K562 (cell line): ENCODE data around the gene AKR1C3. TPM values are rescaled to one million over a fixed set of nuclear protein-coding genes. Genes with fewer than 3 reads are reported as not detected.
"Not testable (repeated sequence)": the region's sequence is repeated elsewhere in the genome, so short reads cannot be mapped to it uniquely, and the experiment has no call there.

Experiments
- ATAC-seq: fragments of 200-7000 bp; cut with Tn5 transposase; 3 replicates; pipeline ENCODE4 v1.9.1; 2020; ENCODE audit warnings: moderate library complexity
- BruUV-seq: library from RNA; stranded (reverse); fragments of 400-500 nt; replicated peaks from 2 replicates; lab custom pipeline; 2021; lab: Mats Ljungman, UMichigan
- CTCF ChIA-PET: fragments of 300-600 bp; formaldehyde crosslinking; extraction: SDS; loops from one replicate; lab custom pipeline; 2021; ENCODE audit warnings: low intra/inter-chr PET ratio; lab: Yijun Ruan, JAX
- POLR2A ChIA-PET: fragments of 300-600, 350-650 bp; sonication (Branson Sonifier 250); formaldehyde crosslinking; extraction: SDS; loops from one replicate; lab custom pipeline; 2021; ENCODE audit warnings: antibody characterized with exemption, inconsistent platforms; lab: Yijun Ruan, JAX
- DNase-seq, 4 experiments: peaks; one replicate each; pipeline versions ENCODE4 v3.0.0 to v3.0.0-alpha.2; 2011 to 2018; ENCODE audit warnings: low spot score in 3 of 4, mixed read lengths in 3 of 4; ENCODE audit errors: extremely low read depth in 1 of 4
- FAIRE-seq: peaks from 2 replicates; lab custom pipeline; 2011; peaks lifted over from hg19 to GRCh38; lab: Jason Lieb, UNC
- H2AFZ ChIP-seq: 2 replicates; pipeline ENCODE4 v1.6.0; 2011; ENCODE audit warnings: low read depth, low read length, control low read depth, inconsistent platforms
- H3K27ac ChIP-seq: fragments of 200-600 bp; 3 replicates; pipeline ENCODE4 v1.8.0; 2011; ENCODE audit warnings: low read depth, mild to moderate bottlenecking, control low read depth, inconsistent platforms, low read length, moderate library complexity, mixed read lengths; ENCODE audit errors: extremely low read depth
- H3K27me3 ChIP-seq, 2 experiments: fragments of 300-600 bp in 1 of 2; 2 replicates in 1 of 2; 3 replicates in 1 of 2; pipeline versions ENCODE4 v1.6.0 to v1.8.0; 2011; ENCODE audit warnings: inconsistent platforms in 2 of 2, low read length in 2 of 2, mild to moderate bottlenecking in 1 of 2, mixed read lengths in 1 of 2, moderate library complexity in 1 of 2; ENCODE audit not compliant: control insufficient read depth in 2 of 2, insufficient read depth in 2 of 2
- H3K36me3 ChIP-seq: fragments of 300-600 bp; 3 replicates; pipeline ENCODE4 v1.8.0; 2011; ENCODE audit warnings: mild to moderate bottlenecking, low read length, inconsistent platforms; ENCODE audit not compliant: control insufficient read depth, insufficient read depth
- H3K4me1 ChIP-seq, 2 experiments: fragments of 200-600 bp in 1 of 2; replicated peaks in 1 of 2; 2 replicates in 1 of 2; 3 replicates in 1 of 2; pipeline versions ENCODE4 v1.5.1 to v1.8.0; 2011; ENCODE audit warnings: inconsistent platforms in 2 of 2, low read length in 2 of 2, mild to moderate bottlenecking in 1 of 2, mixed read lengths in 1 of 2, moderate library complexity in 1 of 2; ENCODE audit not compliant: control insufficient read depth in 2 of 2, insufficient read depth in 2 of 2
- H3K4me2 ChIP-seq: 2 replicates; pipeline ENCODE4 v1.6.1; 2011; ENCODE audit warnings: low read length, control low read depth, inconsistent platforms, mixed read lengths; ENCODE audit not compliant: insufficient read depth
- H3K4me3 ChIP-seq: fragments of 200-600 bp; sonication (generic), shearing (Covaris generic); 2 replicates; pipeline ENCODE4 v1.5.1; 2016; ENCODE audit warnings: control low read depth, inconsistent platforms
- H3K79me2 ChIP-seq: fragments of 200-600 bp; 3 replicates; pipeline ENCODE4 v1.8.0; 2011; ENCODE audit warnings: low read length, inconsistent platforms; ENCODE audit not compliant: control insufficient read depth, insufficient read depth
- H3K9ac ChIP-seq, 2 experiments: 2 replicates each; pipeline versions ENCODE4 v1.6.0 to v1.6.1; 2011; ENCODE audit warnings: low read depth in 2 of 2, low read length in 2 of 2, control low read depth in 1 of 2, inconsistent platforms in 1 of 2, mild to moderate bottlenecking in 1 of 2, mixed read lengths in 1 of 2; ENCODE audit not compliant: insufficient read depth in 1 of 2
- H3K9me1 ChIP-seq: one replicate; pipeline ENCODE4 v1.6.0; 2011; ENCODE audit warnings: inconsistent platforms, mild to moderate bottlenecking, low read length, moderate library complexity; ENCODE audit not compliant: control insufficient read depth, insufficient read depth
- H3K9me3 ChIP-seq: replicated peaks from 2 replicates; pipeline ENCODE4 v1.5.1; 2011; ENCODE audit warnings: low read depth, low read length, inconsistent platforms; ENCODE audit not compliant: control insufficient read depth, insufficient read depth
- H4K20me1 ChIP-seq: replicated peaks from 2 replicates; pipeline ENCODE4 v1.6.1; 2011; ENCODE audit warnings: low read length, inconsistent platforms, mixed read lengths; ENCODE audit not compliant: control insufficient read depth, insufficient read depth
- CHCHD3 ChIP-seq: fragments of 250-450 bp; sonication (Bioruptor Pico); IDR thresholded peaks from 2 replicates; pipeline ENCODE4 v2.1.2; 2022; ENCODE audit warnings: mild to moderate bottlenecking
- CXXC5 ChIP-seq: fragments of 250-450 bp; sonication (Bioruptor Pico); IDR thresholded peaks from 2 replicates; pipeline ENCODE4 v1.8.0; 2022; ENCODE audit warnings: inconsistent platforms, mild to moderate bottlenecking, moderate library complexity
- KHSRP ChIP-seq: fragments of 450-650 bp; IDR thresholded peaks from 2 replicates; pipeline ENCODE4 v1.6.1; 2017
- MAFK ChIP-seq: IDR thresholded peaks from 2 replicates; pipeline ENCODE4 v1.6.1; 2011; ENCODE audit warnings: low read length, improper control_type of control experiment
- MED1 ChIP-seq: sonication (generic); formaldehyde crosslinking; IDR thresholded peaks from 2 replicates; pipeline ENCODE4 v1.8.1; 2023; ENCODE audit warnings: missing genetic modification reagents, borderline replicate concordance
- NCOA6 ChIP-seq: fragments of 450-650 bp; IDR thresholded peaks from 2 replicates; pipeline ENCODE4 v1.6.1; 2017; ENCODE audit warnings: mild to moderate bottlenecking
- WGBS: fragments of 100-300 bp; shearing (Covaris generic); methylation state at CpG from one replicate; pipeline ENCODE4 v1.1.6; 2016; ENCODE audit warnings: low coverage, mixed read lengths; ENCODE audit not compliant: insufficient coverage; ENCODE audit errors: missing lambda C conversion rate; 5-methylcytosine and 5-hydroxymethylcytosine counted together
- in situ Hi-C: fragments of 300-500 bp; cut with MboI; formaldehyde crosslinking; loops from 4 replicates; pipeline ENCODE4 v1.15.0; 2018; ENCODE audit warnings: inconsistent platforms, mixed read lengths
- intact Hi-C: fragments of 100-400 bp; cut with micrococcal nuclease; formaldehyde crosslinking; loops from 2 replicates; pipeline ENCODE4 v1.14.2; 2022
- polyA plus RNA-seq, 8 experiments: library from polyadenylated mRNA; depleted of rRNA in 4 of 8; stranded (reverse) in 5 of 8; unstranded in 3 of 8; fragments of >200 nt; fragmentation: Nextera tagmentation in 2 of 8; fragmentation: Illumina TruSeq in 1 of 8; extraction: Ambion mirVana in 2 of 8; extraction: Trizol in 1 of 8; gene quantifications; 2 replicates each; pipeline versions ENCODE4 v1.2.1 to v1.2.3, GENCODE V29; 2011 to 2014; ENCODE audit warnings: inconsistent platforms in 1 of 8, missing spikeins in 1 of 8
- total RNA-seq, 7 experiments: library from RNA; depleted of rRNA in 6 of 7; stranded (reverse); fragments of >200 nt in 6 of 7; fragmentation: Illumina TruSeq in 2 of 7; extraction: Trizol in 2 of 7; gene quantifications; 2 replicates each; pipeline versions ENCODE4 v1.2.1 to v1.2.3, GENCODE V29; 2011 to 2021; ENCODE audit warnings: low replicate concordance in 1 of 7
- TF ChIP-seq, protein P1 (sequence below): fragments of 450-650 bp; IDR thresholded peaks from 2 replicates; pipeline ENCODE4 v1.6.1; 2016; ENCODE audit warnings: mild to moderate bottlenecking

The AKR1C3 gene
- total and polyA plus RNA-seq, 9 of the 15 experiments (the other 6 are each of a cell fraction or from before 2014, with no cell fraction given) = 4.6 to 20.4 (median 10.1) TPM

DNA sequence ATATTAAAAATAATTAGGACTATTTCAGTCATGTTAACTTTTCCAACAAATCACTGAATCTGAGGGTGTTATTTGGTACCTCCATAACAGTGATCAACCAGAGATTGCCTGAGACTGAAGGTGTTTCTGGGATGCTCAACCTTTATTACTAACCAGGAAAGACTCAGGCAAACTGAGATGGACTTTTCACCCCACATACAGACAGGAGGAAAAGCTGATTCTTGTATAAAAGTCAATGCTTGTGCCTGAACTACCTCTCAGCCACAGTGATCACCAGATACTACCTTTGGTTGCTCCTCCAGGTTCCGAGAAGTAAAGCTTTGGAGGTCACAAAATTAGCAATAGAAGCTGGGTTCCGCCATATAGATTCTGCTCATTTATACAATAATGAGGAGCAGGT is 1.9 kb downstream of the AKR1C3 start:
- no peaks in the 10 kb centered on the region for H3K9me1 ChIP-seq
- H3K9ac ChIP-seq = no peak overlapping the region
- CTCF ChIA-PET = no interaction called here
- no peak for ATAC-seq
- POLR2A ChIA-PET = interaction anchor here (0.5 to 1.3 kb wide), 2 partner anchors 17 to 723 kb away, joined by 3 read pairs; no protein-coding TSS in a partner anchor
- DNase-seq = no peak
- H3K27ac ChIP-seq = no peak overlapping the region
- no peak overlapping the region for H3K4me2 ChIP-seq
- peaks cover 7% of the 10 kb centered on the region for H3K9me3 ChIP-seq
- BruUV-seq = no TSS peak
- FAIRE-seq = no peak
- no peaks in the 10 kb centered on the region for H3K79me2 ChIP-seq
- H2AFZ ChIP-seq = no peak overlapping the region
- no peaks in the 10 kb centered on the region for H3K27me3 ChIP-seq
- in situ Hi-C loops = no loop called here
- no peaks in the 10 kb centered on the region; a peak in 1 of 5 replicates for H3K4me1 ChIP-seq
- WGBS = 86% methylated on average over 2 of the region's 2 CpGs
- intact Hi-C loops = loop anchor here (10.0 kb wide), 1 partner anchor 281 kb away; no protein-coding TSS in a partner anchor
- H3K36me3 ChIP-seq = no peaks in the 10 kb centered on the region
- no peaks in the 10 kb centered on the region for H4K20me1 ChIP-seq
- TF ChIP-seq CXXC5 (CRISPR knock-in tag) = no peak
- TF ChIP-seq MAFK = no peak
- no peak for TF ChIP-seq NCOA6
- no peak for TF ChIP-seq KHSRP
- no peak for TF ChIP-seq CHCHD3
- TF ChIP-seq, protein P1, sequence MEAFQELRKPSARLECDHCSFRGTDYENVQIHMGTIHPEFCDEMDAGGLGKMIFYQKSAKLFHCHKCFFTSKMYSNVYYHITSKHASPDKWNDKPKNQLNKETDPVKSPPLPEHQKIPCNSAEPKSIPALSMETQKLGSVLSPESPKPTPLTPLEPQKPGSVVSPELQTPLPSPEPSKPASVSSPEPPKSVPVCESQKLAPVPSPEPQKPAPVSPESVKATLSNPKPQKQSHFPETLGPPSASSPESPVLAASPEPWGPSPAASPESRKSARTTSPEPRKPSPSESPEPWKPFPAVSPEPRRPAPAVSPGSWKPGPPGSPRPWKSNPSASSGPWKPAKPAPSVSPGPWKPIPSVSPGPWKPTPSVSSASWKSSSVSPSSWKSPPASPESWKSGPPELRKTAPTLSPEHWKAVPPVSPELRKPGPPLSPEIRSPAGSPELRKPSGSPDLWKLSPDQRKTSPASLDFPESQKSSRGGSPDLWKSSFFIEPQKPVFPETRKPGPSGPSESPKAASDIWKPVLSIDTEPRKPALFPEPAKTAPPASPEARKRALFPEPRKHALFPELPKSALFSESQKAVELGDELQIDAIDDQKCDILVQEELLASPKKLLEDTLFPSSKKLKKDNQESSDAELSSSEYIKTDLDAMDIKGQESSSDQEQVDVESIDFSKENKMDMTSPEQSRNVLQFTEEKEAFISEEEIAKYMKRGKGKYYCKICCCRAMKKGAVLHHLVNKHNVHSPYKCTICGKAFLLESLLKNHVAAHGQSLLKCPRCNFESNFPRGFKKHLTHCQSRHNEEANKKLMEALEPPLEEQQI = no peak
- TF ChIP-seq MED1 (CRISPR knock-in tag) = no peak
- H3K4me3 ChIP-seq = no peak overlapping the region

DNA sequence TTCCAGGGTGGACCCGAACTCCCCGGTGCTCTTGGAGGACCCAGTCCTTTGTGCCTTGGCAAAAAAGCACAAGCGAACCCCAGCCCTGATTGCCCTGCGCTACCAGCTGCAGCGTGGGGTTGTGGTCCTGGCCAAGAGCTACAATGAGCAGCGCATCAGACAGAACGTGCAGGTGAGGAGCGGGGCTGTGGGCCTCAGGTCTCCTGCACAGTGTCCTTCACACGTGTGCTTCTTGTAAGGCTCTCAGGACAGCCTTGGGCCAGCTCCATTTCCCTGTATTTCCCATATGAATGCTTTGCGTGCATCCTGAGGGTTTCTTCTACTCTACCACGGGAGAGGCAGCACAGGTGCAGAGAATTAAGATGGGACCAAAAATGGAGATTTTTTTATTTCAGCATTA is 8.3 kb downstream of the AKR1C3 start:
- 19% methylated on average over 2 of the region's 11 CpGs for whole genome bisulfite sequencing
- POLR2A ChIA-PET, H3K4me1 ChIP-seq, H2AFZ ChIP-seq, H3K27me3 ChIP-seq, BruUV-seq, H3K36me3 ChIP-seq, FAIRE-seq, H3K79me2 ChIP-seq, H3K9me3 ChIP-seq, H3K4me2 ChIP-seq, ATAC-seq, H4K20me1 ChIP-seq, DNase-seq, H3K9me1 ChIP-seq, in situ Hi-C loops, H3K27ac ChIP-seq, H3K9ac ChIP-seq, CTCF ChIA-PET, H3K4me3 ChIP-seq, intact Hi-C loops: not testable (repeated sequence)
